GM12878 (cell line): ENCODE results near the gene CBX7. TPM values are rescaled to one million over a fixed set of nuclear protein-coding genes. Genes with fewer than 3 reads are reported as not detected.

Experiments used
- ATAC-seq: fragments of 200-7000 bp; cut with Tn5 transposase; 3 replicates; pipeline ENCODE4 v1.9.1; 2020; ENCODE audit warnings: mild to moderate bottlenecking, moderate library complexity
- BruUV-seq: library from RNA; stranded (reverse); fragments of 400-500 nt; replicated peaks from 2 replicates; lab custom pipeline; 2021; lab: Mats Ljungman, UMichigan
- CTCF ChIA-PET: fragments of 300-600 bp; sonication (Branson Sonifier 250); formaldehyde crosslinking; extraction: SDS; loops from one replicate; lab custom pipeline; 2021; ENCODE audit warnings: inconsistent platforms; lab: Yijun Ruan, JAX
- POLR2A ChIA-PET: fragments of 350-600 bp; formaldehyde crosslinking; extraction: SDS; loops from one replicate; lab custom pipeline; 2021; ENCODE audit warnings: inconsistent platforms; lab: Charles Lee
- RAD21 ChIA-PET: fragments of 300-600 bp; sonication (Branson Sonifier 250); formaldehyde crosslinking; loops from one replicate; lab custom pipeline; 2023; ENCODE audit warnings: antibody characterized with exemption; ENCODE audit not compliant: unreplicated experiment; lab: Charles Lee
- SMC1A ChIA-PET: fragments of 300-600 bp; sonication (Branson Sonifier 250); formaldehyde crosslinking; loops from one replicate; lab custom pipeline; 2023; ENCODE audit not compliant: unreplicated experiment, uncharacterized antibody; lab: Charles Lee
- DNase-seq: peaks from one replicate; pipeline ENCODE4 v3.0.0-alpha.2; 2011; ENCODE audit warnings: low read depth, low spot score
- FAIRE-seq: peaks from 3 replicates; lab custom pipeline; 2011; peaks lifted over from hg19 to GRCh38; lab: Jason Lieb, UNC
- H2AFZ ChIP-seq: 2 replicates; pipeline ENCODE4 v1.6.0; 2011; ENCODE audit warnings: low read depth, low read length, control low read depth; ENCODE audit not compliant: control insufficient read depth
- H3K27ac ChIP-seq: 2 replicates; pipeline ENCODE4 v1.5.1; 2011; ENCODE audit warnings: control low read depth; ENCODE audit not compliant: control insufficient read depth, insufficient read depth
- H3K27me3 ChIP-seq, 2 experiments: replicated peaks in 1 of 2; 2 replicates each; pipeline versions ENCODE4 v1.6.0 to v1.6.1; 2011; ENCODE audit warnings: low read length in 1 of 2; ENCODE audit not compliant: control insufficient read depth in 2 of 2, insufficient read depth in 2 of 2
- H3K36me3 ChIP-seq, 2 experiments: 2 replicates each; pipeline ENCODE4 v1.5.1; 2011; ENCODE audit warnings: low read length in 1 of 2; ENCODE audit not compliant: control insufficient read depth in 2 of 2, insufficient read depth in 2 of 2
- H3K4me1 ChIP-seq: 2 replicates; pipeline ENCODE4 v1.6.1; 2011; ENCODE audit warnings: mild to moderate bottlenecking, low read length, moderate library complexity, mixed read lengths; ENCODE audit not compliant: control insufficient read depth, insufficient read depth
- H3K4me2 ChIP-seq: 2 replicates; pipeline ENCODE4 v1.6.0; 2011; ENCODE audit warnings: control low read depth; ENCODE audit not compliant: control insufficient read depth, insufficient read depth
- H3K4me3 ChIP-seq: fragments of 200-600 bp; sonication (generic); 2 replicates; pipeline ENCODE4 v1.5.1; 2016
- H3K79me2 ChIP-seq: 2 replicates; pipeline ENCODE4 v1.6.0; 2011; ENCODE audit warnings: low read length; ENCODE audit not compliant: control insufficient read depth, insufficient read depth
- H3K9ac ChIP-seq: 2 replicates; pipeline ENCODE4 v1.8.0; 2011; ENCODE audit warnings: low read length, control low read depth, mixed read lengths; ENCODE audit not compliant: control insufficient read depth, insufficient read depth
- H3K9me3 ChIP-seq: replicated peaks from 3 replicates; pipeline ENCODE4 v1.5.1; 2011; ENCODE audit warnings: mild to moderate bottlenecking, low read length; ENCODE audit not compliant: control insufficient read depth, insufficient read depth
- H4K20me1 ChIP-seq: 2 replicates; pipeline ENCODE4 v1.6.0; 2011; ENCODE audit not compliant: control insufficient read depth, insufficient read depth
- ATF7 ChIP-seq: fragments of 450-650 bp; IDR thresholded peaks from 2 replicates; pipeline ENCODE4 v1.6.1; 2016; ENCODE audit warnings: low read depth, mild to moderate bottlenecking
- CREB1 ChIP-seq: IDR thresholded peaks from 2 replicates; pipeline ENCODE4 v1.6.1; 2012; ENCODE audit warnings: low read depth, mild to moderate bottlenecking, inconsistent platforms
- ETV6 ChIP-seq, 2 experiments: fragments of 450-650 bp in 1 of 2; IDR thresholded peaks in 1 of 2; conservative IDR thresholded peaks in 1 of 2; 2 replicates each; pipeline ENCODE4 v1.6.1; 2014; ENCODE audit warnings: antibody characterized with exemption in 1 of 2, borderline replicate concordance in 1 of 2, low read depth in 1 of 2, mild to moderate bottlenecking in 1 of 2, moderate library complexity in 1 of 2
- GATAD2B ChIP-seq: fragments of 450-650 bp; conservative IDR thresholded peaks from 2 replicates; pipeline ENCODE4 v1.6.1; 2017; ENCODE audit warnings: low read depth, mild to moderate bottlenecking, moderate library complexity
- HDAC2 ChIP-seq: fragments of 200-600 bp; sonication (generic); IDR thresholded peaks from 2 replicates; pipeline ENCODE4 v1.6.1; 2017
- MEF2A ChIP-seq: IDR thresholded peaks from 2 replicates; pipeline ENCODE4 v1.6.1; 2011; ENCODE audit warnings: low read depth, mild to moderate bottlenecking, low read length, moderate library complexity; ENCODE audit not compliant: insufficient read depth
- MEF2B ChIP-seq: fragments of 450-650 bp; IDR thresholded peaks from 2 replicates; pipeline ENCODE4 v1.6.1; 2018; ENCODE audit warnings: mild to moderate bottlenecking, moderate library complexity; ENCODE audit not compliant: partially characterized antibody, poor library complexity, severe bottlenecking
- PML ChIP-seq: IDR thresholded peaks from 2 replicates; pipeline ENCODE4 v1.6.1; 2012; ENCODE audit warnings: low read length, inconsistent platforms
- POU2F2 ChIP-seq: IDR thresholded peaks from 3 replicates; pipeline ENCODE4 v1.6.1; 2011; ENCODE audit warnings: low read depth, mild to moderate bottlenecking, low read length, borderline replicate concordance
- SRF ChIP-seq, 2 experiments: IDR thresholded peaks; 2 replicates each; pipeline ENCODE4 v1.6.1; 2011; ENCODE audit warnings: low read depth in 2 of 2, low read length in 2 of 2, mild to moderate bottlenecking in 1 of 2, moderate library complexity in 1 of 2
- TCF3 ChIP-seq: IDR thresholded peaks from 2 replicates; pipeline ENCODE4 v1.6.1; 2012; ENCODE audit warnings: low read depth, mild to moderate bottlenecking, low read length, borderline replicate concordance; ENCODE audit not compliant: insufficient read depth
- ZNF207 ChIP-seq: fragments of 450-650 bp; IDR thresholded peaks from 2 replicates; pipeline ENCODE4 v1.6.1; 2014; ENCODE audit warnings: antibody characterized with exemption, mild to moderate bottlenecking, borderline replicate concordance
- WGBS: methylation state at CpG from one replicate; pipeline ENCODE4 v1.1.6; 2016; ENCODE audit warnings: low lambda C conversion rate; ENCODE audit not compliant: insufficient replicate concordance, insufficient coverage; ENCODE audit errors: missing lambda C conversion rate; 5-methylcytosine and 5-hydroxymethylcytosine counted together
- in situ Hi-C: fragments of 300-500 bp; cut with MboI; formaldehyde crosslinking; loops from 9 replicates; pipeline ENCODE4 v1.14.3; 2018; ENCODE audit warnings: mixed read lengths
- intact Hi-C: fragments of 100-400 bp; cut with micrococcal nuclease; formaldehyde crosslinking; loops from one replicate; pipeline ENCODE4 v1.14.2; 2022; ENCODE audit not compliant: unreplicated experiment
- polyA plus RNA-seq, 11 experiments: library from polyadenylated mRNA; depleted of rRNA in 4 of 11; unstranded in 6 of 11; stranded (reverse) in 5 of 11; fragments of >200 nt; fragmentation: Nextera tagmentation in 4 of 11; fragmentation: Illumina TruSeq in 1 of 11; extraction: Ambion mirVana in 4 of 11; extraction: Trizol in 1 of 11; gene quantifications; 1 replicate in 1 of 11; 2 replicates in 10 of 11; pipeline versions ENCODE4 v1.2.1 to v1.2.3, GENCODE V29; 2011 to 2016; ENCODE audit warnings: inconsistent platforms in 2 of 11, missing spikeins in 2 of 11, low read depth in 1 of 11
- total RNA-seq, 4 experiments: library from RNA; depleted of rRNA in 3 of 4; stranded (reverse); fragments of >200 nt in 3 of 4; fragmentation: Illumina TruSeq in 1 of 4; extraction: Trizol in 1 of 4; gene quantifications; 2 replicates each; pipeline versions ENCODE4 v1.2.1 to v1.2.3, GENCODE V29; 2013 to 2021
- TF ChIP-seq, protein P1 (sequence below): fragments of 450-650 bp; IDR thresholded peaks from 2 replicates; pipeline ENCODE4 v1.6.1; 2016; ENCODE audit warnings: mild to moderate bottlenecking
- TF ChIP-seq, protein P2 (sequence below): fragments of 450-650 bp; IDR thresholded peaks from 2 replicates; pipeline ENCODE4 v1.6.1; 2017; ENCODE audit warnings: mild to moderate bottlenecking
- TF ChIP-seq, protein P3 (sequence below): IDR thresholded peaks from 2 replicates; pipeline ENCODE4 v1.6.1; 2011; ENCODE audit warnings: mild to moderate bottlenecking, low read depth, low read length, moderate library complexity; ENCODE audit not compliant: insufficient replicate concordance

The CBX7 gene
- total and polyA plus RNA-seq, 10 of the 15 experiments (the other 5 are each of a cell fraction or from before 2014, with no cell fraction given) = 0.18 to 17.2 (median 5.6) TPM

GRCh38 chr22:39142088-39142680 is 10.3 kb downstream of the CBX7 start:
- no peaks in the 10 kb centered on the region for H3K27me3 ChIP-seq
- BruUV-seq = no TSS peak
- ChIA-PET POLR2A (no interaction called here), SMC1A (interaction anchor here (0.6 to 1.8 kb wide), 3 partner anchors 13 to 272 kb away, joined by 3 to 5 read pairs (median 4); no protein-coding TSS in a partner anchor), CTCF (interaction anchor here (0.6 to 1.5 kb wide), 5 partner anchors 8 to 273 kb away, joined by 3 to 8 read pairs (median 3); no protein-coding TSS in a partner anchor), RAD21 (interaction anchor here (0.6 to 1.1 kb wide), 2 partner anchors 10 to 29 kb away, joined by 3 read pairs; partner anchors contain the start of gene CBX7)
- no peak overlapping the region for H3K4me3 ChIP-seq
- TF ChIP-seq POU2F2 (no peak), CREB1 (no peak), MEF2A (no peak), ETV6 (conservative IDR thresholded peaks at IDR 0.05 in 1 of 2, IDR thresholded peaks at IDR 0.05 in 1 of 2; ENCODE audit: borderline replicate concordance in 1 of 2, low read depth in 1 of 2) (no peak), ZNF207 (no peak), ATF7 (no peak), SRF (IDR thresholded peaks at IDR 0.05; ENCODE audit: low read depth in 2 of 2, low read length in 2 of 2) (no peak), GATAD2B (no peak), PML (no peak), MEF2B (no peak), TCF3 (no peak), HDAC2 (no peak)
- TF ChIP-seq, protein P1, sequence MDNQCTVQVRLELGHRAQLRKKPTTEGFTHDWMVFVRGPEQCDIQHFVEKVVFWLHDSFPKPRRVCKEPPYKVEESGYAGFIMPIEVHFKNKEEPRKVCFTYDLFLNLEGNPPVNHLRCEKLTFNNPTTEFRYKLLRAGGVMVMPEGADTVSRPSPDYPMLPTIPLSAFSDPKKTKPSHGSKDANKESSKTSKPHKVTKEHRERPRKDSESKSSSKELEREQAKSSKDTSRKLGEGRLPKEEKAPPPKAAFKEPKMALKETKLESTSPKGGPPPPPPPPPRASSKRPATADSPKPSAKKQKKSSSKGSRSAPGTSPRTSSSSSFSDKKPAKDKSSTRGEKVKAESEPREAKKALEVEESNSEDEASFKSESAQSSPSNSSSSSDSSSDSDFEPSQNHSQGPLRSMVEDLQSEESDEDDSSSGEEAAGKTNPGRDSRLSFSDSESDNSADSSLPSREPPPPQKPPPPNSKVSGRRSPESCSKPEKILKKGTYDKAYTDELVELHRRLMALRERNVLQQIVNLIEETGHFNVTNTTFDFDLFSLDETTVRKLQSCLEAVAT = no peak
- TF ChIP-seq, protein P2, sequence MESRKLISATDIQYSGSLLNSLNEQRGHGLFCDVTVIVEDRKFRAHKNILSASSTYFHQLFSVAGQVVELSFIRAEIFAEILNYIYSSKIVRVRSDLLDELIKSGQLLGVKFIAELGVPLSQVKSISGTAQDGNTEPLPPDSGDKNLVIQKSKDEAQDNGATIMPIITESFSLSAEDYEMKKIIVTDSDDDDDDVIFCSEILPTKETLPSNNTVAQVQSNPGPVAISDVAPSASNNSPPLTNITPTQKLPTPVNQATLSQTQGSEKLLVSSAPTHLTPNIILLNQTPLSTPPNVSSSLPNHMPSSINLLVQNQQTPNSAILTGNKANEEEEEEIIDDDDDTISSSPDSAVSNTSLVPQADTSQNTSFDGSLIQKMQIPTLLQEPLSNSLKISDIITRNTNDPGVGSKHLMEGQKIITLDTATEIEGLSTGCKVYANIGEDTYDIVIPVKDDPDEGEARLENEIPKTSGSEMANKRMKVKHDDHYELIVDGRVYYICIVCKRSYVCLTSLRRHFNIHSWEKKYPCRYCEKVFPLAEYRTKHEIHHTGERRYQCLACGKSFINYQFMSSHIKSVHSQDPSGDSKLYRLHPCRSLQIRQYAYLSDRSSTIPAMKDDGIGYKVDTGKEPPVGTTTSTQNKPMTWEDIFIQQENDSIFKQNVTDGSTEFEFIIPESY = no peak
- TF ChIP-seq, protein P3, sequence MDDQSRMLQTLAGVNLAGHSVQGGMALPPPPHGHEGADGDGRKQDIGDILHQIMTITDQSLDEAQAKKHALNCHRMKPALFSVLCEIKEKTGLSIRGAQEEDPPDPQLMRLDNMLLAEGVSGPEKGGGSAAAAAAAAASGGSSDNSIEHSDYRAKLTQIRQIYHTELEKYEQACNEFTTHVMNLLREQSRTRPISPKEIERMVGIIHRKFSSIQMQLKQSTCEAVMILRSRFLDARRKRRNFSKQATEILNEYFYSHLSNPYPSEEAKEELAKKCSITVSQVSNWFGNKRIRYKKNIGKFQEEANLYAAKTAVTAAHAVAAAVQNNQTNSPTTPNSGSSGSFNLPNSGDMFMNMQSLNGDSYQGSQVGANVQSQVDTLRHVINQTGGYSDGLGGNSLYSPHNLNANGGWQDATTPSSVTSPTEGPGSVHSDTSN = no peak
- in situ Hi-C loops (no loop called here), intact Hi-C loops (no loop called here)
- FAIRE-seq (no peak), DNase-seq (no peak), ATAC-seq (no peak)
- peaks cover 14% of the 10 kb centered on the region for H3K4me1 ChIP-seq
- H3K9me3 ChIP-seq = no peaks in the 10 kb centered on the region
- WGBS = 91% methylated on average over 14 of the region's 14 CpGs
- no peak overlapping the region for H2AFZ ChIP-seq
- H4K20me1 ChIP-seq = no peaks in the 10 kb centered on the region
- H3K36me3 ChIP-seq = no peaks in the 10 kb centered on the region
- H3K27ac ChIP-seq = no peak overlapping the region
- H3K4me2 ChIP-seq = no peak overlapping the region
- H3K79me2 ChIP-seq = peaks cover 10% of the 10 kb centered on the region
- no peak overlapping the region for H3K9ac ChIP-seq
